KG1 (cell line): Measurements from ENCODE around the gene LPGAT1.

Source experiments
- DNase-seq: peaks from one replicate; lab custom pipeline; 2025; lab: John Stamatoyannopoulos, UW

Gene LPGAT1

DNA sequence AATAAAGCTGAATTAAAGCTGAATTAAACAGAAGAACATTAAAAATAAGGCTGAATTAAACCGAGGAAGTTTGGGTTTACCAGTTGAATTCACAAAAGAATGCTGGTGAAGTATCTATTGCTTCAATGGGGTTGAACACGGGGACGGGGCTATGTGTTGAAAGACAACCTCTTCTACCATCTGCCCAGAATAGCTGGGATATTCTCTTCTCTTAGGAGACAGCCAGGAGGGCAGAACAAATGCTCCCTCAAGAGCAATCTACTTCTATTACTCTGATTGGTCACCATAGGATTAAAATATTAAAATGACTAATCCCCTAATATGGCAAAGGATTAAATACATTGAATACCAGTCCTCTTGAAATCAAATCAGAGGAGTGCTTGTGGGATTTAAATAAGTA, 68.4 kb downstream of the LPGAT1 start:
- no peak for DNase-seq

DNA sequence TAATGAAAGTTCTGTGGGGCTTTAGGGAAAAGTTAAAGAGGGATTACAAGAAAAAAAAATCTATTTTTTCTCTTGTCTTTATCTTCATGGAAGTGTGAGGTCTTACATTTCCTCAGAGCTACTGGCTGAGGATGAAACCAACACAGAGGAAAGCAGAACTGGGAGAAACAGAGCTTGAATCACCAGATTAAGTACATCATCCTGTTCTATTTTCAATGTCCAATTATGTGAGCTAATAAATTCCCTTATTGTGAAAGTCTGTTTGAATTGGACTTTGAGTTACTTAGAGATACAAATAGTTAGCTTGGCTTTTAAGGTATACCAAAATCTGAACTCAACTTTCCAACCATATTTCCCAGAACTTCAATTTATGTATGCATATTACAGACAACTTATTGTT, 69.2 kb downstream of the LPGAT1 start:
- no peak for DNase-seq

DNA sequence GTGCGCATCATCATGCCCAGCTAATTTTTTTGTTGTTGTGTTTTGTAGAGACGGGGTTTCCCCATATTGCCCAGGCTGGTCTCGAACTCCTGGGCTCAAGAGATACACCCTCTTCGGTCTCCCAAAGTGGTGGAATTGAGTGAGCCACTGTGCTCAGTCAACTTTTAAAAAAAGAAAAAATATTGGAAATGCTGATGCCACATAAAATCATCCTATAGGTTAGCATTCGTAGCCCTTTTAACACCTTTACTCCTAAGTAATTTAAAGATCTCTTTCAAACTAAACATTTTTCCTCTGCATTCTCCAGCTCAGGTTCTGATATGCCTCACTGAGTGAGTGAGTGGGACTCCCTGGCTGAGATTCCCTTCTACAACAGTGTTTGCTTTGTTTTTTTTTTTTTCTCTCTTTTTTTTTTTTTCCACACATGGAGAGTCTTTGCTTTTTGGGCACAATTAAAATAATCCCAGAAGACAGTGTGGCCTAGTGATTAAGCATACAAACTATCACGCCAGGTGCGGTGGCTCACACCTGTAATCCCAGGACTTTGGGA, 74.0 kb downstream of the LPGAT1 start:
- no peak for DNase-seq

DNA sequence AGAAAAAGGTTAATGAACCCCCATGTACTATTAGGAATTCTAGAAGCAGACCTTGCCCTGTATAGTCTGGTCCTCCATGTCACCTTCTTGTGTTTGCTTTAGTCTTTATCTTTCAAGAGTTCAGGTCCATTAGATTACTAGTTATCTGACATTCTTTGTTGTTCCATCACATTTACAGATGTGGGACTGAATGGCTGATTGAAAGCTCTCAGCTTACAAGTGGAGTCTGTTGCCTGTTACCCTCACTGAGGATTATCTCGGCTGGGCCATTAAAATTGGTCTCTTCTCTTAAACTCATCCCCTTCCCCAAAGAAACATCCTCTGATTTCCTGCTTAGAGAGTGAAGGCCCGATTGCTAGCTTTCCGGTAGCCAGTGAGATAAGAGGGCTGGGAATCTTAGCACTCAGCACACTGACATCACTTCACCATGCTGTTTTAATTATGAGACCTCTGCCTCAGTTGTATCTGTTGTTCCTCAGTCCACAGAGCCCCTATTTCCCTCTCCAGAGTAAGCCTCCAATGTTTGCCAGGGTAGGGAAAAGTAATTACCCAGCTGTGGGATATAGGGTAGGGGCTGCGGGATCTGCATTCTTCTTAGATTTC, 76.8 kb downstream of the LPGAT1 start:
- DNase-seq, result no peak

GRCh38 chr1:211752951-211753486, 77.5 kb downstream of the LPGAT1 start:
- DNase-seq, result no peak

DNA sequence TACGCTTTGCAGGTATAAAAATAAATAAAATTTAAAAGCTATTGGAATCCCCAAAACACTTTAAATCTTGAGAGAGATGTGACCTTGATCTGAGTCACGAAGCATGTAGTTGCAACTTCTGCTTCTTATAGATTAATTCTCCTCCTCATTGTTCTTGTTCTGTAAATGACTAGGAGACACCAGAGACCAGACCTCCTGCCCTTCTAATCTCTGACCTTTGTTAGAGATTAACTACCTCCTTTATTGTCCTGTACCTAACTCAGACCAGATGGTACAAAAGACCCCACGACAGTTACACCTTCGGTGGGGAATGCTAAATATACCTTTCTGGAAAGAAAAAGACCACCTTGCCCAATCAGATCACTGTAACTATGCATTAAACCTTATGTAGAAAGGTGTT, 78.2 kb downstream of the LPGAT1 start:
- DNase-seq, result no peak

DNA sequence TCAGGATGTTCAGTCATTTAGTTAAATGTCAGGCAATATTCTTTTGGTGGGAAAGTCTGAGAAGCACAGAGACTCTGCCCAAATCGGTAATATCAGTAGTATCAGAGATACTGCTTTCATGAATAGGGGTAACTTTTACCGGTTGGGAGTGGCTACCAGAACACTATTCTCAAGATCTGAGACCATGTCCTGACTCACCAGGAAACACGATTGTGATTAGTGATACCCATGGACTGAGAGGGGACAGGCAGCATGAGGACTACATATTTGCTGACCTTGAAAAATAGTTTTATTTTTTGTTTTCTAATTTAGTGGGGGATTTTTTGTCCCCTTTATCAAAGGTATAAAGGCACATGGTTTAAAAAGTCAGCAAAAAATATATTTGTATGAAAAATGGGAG, 79.1 kb downstream of the LPGAT1 start:
- no peak for DNase-seq

DNA sequence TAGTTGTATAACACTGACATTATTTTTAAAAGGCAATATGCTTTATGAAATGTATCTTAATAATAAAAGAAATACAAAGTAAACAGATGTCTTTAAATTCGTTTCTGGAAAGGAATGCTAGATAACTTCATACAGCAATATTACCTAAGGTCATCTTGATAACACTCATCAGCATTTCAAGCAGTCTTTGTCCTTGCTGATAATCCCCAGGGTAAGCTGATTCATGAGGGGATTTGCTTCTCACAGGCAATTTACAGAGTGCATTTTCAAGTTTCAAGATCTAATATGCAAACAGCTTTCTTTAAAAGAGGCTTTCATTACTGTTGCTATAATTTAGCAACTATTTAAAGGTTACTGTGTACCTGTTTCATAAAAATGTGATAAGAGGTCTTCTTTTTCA, 80.0 kb downstream of the LPGAT1 start:
- DNase-seq, result no peak

- DNase-seq, result no peak
Measured at GRCh38 chr1:211749251-211749650, 81.3 kb downstream of the LPGAT1 start.

DNA sequence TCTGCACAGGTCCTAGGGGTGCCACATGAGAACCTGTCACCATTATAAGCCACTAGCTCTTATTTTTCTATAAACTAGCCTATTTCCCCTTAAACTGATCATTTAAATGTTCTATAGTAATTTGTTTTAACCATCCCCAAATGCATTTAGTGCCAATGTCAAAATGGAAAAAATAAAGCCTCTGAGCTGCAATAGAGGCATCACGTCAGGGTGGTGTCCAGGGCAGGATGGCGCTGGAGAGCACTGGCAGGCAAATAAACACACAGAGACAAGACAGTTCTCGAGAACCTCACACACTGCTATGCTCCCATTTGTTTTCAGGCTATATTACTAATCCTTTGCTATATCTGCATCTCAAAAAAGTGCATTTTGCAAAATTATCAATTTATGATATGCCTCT, 81.8 kb downstream of the LPGAT1 start:
- no peak for DNase-seq

- no peak for DNase-seq
Measured at GRCh38 chr1:211742889-211743529, 87.6 kb downstream of the LPGAT1 start.

DNA sequence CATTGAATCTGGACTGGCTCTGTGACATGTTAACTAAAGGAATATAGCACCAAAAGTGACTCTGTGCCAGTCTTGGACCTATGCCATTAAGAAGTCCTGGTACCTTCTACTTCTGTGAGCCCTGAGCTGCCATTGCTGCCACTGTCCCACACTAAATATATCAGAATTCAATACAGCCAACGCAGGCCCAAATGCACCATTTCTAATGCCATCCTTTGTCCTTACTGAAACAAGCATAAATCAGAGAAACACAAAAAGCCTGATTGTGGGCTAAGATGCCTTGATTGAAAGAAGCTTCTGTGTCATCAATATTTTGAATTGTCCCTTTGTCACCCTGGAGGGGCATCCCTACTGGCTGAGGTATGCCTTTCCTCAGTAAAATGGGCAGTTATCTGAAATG, 88.3 kb downstream of the LPGAT1 start:
- no peak for DNase-seq

DNA sequence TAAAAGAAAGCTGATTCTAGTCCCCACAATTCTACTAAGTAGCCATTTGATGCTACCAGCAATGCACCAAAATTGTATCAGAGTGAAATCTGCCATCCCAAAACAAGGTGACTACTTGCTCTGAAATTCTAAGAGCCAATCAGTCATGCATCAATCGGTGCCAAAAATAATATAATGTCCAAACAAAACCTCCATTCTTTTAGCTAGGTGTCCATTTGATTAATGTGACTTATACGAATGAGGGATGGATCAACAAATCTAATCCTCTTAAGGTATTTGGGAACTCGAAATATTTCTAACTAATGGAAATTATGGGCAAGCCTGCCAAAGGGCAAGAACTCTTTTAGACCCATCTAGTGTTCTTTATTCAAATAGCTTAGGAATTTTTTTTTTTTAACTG, 88.8 kb downstream of the LPGAT1 start:
- DNase-seq, result no peak

GRCh38 chr1:211741116-211741515, 89.4 kb downstream of the LPGAT1 start:
- DNase-seq, result no peak

DNA sequence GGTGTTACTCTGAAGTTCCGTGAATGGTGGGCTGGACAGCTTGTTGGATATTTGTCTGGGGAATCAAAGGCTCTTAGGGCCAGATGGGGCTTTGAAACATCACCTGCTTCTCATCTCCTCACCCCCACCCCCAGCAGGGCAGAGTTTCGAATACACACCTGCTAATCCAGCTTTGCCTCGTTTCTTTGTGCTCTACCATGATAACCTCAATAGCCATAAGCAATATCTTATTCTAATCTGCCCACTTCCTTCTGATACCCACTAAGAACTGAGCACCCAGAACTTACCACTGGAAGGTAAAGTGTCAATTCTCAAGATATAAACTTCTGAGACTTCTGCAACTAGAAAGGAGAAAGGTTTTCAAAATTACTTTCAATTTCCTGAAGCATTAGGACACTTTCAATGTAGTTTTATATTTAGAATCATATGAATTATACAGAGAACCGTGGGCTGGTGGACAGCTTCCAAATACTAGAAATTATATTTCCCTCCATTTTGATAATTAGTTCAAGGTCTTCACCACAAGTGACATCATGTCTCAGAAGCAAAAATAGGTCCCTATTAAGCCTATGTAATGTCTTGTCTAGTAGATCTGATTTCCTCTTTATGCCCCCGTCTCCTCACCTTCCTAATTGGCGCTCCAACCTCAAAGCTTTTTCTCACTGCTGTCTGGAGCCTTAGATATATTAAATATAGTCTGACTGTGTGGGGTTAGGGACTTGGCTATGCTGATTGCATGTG, 90.7 kb downstream of the LPGAT1 start:
- DNase-seq, result no peak

DNA sequence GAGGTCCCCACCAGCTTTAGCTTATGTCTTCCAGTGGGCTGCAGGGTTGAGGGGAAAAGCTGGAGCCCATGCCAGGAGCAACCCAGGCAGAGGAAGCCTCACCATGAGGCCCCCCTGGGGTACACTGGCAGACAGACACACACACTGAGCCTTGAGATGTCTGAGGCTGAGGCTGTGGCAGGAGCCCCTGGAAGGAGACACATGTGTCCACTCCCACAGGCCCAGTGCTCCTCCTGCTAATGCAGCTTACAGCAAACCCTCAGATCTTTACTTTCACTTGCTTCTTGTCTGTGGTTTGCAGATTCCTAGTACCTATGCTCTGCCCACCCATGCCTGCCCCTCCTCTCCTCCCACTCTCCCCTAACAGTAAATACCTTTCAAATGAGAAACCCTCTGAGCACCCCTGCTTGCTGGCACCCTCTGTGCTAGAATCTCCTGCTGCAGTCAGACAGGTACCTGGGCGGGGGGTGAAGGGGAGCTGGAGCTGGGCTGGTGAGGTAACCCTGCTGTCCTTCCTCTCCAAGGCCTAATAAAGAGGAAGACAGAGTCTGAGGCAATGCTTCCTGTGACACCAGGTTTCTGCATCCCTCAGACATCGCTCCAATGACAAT, 91.8 kb downstream of the LPGAT1 start:
- DNase-seq, result no peak

DNA sequence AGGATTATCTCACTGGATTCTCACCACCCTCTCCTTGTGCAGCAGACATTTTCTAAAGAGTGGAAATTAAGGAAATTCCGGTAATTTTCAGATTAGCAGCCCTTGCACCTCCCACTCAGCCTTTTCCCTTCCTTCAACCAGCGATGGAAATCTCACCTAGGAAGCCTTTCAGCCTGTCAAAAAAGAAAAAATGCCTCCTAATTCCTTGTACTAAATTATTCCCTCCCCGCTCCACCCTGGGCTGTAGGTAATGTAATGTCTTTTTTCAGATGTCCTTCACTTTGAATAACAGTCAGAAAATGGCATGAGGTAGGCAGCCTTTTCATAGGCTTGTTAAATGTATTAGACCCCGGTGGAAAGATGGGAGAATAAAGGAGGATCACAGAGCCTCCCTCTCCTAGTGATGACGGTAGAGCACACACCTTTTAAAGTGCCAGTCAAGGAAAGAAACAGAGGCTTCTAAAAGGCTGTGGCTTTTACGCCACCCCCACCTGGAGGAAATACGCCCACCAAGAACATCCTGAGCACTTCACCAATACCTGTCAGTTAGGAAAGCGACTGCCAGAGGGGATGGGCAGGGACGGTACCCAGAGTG, 92.4 kb downstream of the LPGAT1 start:
- DNase-seq, result no peak

DNA sequence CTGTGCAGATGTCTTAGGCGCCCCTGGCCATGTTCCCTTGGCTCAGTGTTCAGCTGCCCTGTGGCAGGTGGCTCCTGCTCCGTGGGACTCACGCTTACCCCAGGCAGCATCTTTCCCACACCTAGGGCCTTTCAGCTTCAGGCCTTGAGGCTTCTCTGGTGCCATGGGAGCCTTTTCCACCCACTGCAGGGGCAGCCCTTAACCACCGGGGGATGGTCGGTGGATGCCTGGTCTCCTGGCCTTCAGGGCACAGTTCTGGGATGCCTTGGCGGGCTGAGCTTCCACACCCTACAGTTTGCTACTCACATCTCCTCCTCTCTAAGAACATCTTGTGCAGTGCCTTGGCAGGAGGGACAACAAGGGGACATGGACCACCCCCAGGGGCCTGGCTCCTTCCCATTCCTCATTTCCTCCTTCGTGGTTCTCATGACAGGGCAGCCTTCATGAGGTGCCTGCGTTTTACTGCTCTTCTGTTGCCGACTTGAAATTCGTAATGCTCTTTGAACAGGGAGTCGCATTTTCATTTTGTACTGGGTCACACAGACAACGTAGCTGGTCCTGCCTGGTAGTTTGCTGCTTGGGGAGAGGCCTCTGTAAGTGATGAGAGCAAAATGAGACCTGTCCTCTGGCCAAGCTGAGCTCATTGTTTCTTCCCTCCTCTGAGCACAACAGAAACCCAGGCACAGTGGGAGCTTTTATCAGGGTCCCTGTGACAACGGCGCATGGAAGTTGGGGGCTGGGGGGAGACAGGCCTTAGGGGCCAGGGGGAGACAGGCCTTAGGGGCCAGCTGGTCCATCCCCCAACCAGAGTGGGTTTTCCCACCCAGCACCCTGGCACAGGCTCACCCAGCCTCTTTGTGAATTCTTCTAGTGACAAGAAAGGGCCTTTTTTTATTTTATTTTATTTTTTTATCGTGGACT, 93.2 kb downstream of the LPGAT1 start:
- no peak for DNase-seq

- no peak for DNase-seq
Measured at GRCh38 chr1:211736351-211736915, 94.1 kb downstream of the LPGAT1 start.
